ENCODE results near the gene CCNG2.

Gene CCNG2

DNA sequence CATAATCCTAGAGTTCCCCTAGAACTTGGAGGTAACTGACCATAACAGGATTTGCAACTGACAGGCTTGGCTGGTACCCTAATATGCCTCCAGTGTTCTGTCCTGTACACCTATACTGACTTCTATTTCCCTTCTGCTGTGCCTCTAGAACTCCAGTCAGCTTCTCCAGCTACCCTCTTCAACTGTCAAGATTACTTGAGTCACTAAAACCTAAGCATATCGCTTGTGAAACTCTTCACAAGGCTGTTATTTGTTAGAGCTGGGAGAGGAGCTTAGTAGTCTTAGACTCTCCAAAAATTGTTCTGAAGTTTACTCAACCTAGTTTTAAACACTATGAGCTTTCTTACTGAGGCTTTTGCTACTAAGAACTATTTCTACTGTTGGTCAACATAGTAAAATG, 52.0 kb downstream of the CCNG2 start:
- DNase-seq = no peak

DNA sequence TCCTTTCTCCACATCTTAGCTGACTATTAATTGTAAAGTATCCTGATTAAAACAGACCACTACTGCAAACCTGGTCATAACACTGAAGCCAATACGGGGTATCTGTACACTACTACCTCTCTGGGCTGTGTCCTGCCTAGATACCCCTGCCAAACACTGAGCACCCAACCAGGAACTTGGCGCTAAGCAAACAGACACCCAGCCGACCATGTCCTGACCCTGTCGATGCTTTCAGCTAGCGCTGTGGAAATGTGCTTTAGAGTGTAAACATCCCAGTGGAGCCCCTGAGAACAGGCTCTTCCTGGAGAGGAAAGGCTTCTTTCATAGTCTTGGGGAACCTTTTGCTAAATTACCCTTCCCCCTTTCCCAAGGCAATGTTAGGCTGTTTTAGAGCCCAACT, 52.9 kb downstream of the CCNG2 start:
- no peak for DNase-seq

DNA sequence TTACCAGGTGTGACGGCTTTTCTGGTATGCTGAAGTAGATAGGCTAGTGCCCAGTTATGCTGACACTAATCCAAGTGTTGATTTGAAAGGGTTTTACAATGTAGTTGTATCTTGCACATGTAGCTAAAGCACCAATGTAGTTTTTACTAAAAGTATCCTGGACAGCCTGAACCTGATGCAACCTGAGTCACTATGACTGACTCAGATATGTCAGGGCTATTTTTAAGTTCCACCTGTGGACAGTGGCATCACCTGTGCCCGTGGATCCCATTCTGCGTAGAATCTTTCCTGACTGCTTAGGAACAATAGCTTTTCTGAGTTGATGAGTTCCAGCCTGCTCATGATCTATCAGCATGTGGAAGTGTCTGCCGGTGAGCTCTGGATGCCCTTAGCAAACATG, 58.1 kb downstream of the CCNG2 start:
- no peak for DNase-seq

DNA sequence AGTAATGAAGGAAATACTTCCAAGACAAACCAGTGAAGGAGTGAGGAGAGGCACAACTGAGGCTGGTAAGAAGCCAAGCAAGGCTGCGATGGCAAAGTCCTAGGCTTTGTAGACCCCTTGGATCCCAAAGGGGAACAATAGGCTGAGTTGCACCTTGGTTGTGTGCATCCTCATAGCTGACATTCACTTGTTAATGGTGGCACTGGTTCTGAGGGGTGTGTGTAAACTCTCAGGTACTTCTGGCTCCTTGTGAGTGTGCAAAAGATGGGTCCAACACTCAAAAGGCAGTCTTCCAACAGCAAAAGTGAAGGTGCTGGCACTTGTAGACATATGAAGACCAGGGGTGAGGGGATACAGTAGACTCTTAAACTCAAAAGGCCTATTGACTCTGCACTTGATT, 60.5 kb downstream of the CCNG2 start:
- no peak for DNase-seq

DNA sequence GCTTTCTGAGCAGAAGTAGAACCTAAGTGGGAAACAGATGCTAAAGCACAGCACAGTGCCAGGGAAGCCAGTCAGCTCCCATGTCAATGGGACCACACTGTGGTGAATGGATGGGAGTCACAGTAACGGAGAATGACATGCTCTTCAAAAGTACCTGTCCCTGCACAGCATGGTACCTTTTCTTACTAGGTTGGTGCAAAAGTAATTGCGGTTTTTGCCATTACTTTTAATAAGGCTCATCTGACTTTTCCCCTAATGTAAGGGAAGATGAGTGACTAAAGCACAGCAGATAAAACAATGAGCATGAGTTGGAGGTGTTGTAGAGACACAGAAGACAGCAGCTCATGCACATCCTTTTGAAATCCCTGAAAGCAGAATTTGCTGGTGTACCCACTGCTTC, 62.3 kb downstream of the CCNG2 start:
- DNase-seq = no peak
